Measurements from ENCODE around the gene NEURL4.
"Not testable (repeated sequence)": the region's sequence is repeated elsewhere in the genome, so short reads cannot be mapped to it uniquely, and the experiment has no call there.

The NEURL4 gene

DNA sequence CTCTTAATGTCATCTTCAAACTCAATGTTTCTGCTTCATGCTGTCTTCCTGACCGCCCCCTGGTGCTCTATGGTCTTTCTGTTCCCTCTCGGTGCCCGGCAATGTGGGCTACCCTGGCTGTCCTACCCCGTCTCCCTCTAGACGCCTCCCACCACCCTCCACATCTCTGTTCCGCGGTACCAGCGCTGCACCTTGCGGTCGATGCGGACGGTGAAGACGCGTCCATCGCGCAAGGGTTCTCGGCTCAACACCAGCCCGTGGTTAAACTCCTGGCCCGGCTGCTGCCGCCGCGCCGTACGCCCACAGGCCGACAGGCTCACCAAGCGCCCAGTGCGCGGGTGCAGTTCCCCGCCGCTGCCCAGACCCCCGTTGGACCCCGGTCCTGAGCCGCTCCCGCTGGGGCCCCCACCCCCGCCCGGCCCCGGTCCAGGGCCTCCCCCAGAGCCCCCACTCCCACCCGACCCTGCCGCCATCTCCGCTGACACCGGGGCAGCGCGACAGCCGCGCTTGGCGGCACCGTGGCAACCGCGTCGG is at the start of gene NEURL4:
Gene NEURL4 (minus strand): TSS at position 496 of the 534 bp plus-strand sequence. CDS start 23 bp downstream, at position 473.
- DNase-seq (ENCODE audit: low spot score): peak; percentile 19

DNA sequence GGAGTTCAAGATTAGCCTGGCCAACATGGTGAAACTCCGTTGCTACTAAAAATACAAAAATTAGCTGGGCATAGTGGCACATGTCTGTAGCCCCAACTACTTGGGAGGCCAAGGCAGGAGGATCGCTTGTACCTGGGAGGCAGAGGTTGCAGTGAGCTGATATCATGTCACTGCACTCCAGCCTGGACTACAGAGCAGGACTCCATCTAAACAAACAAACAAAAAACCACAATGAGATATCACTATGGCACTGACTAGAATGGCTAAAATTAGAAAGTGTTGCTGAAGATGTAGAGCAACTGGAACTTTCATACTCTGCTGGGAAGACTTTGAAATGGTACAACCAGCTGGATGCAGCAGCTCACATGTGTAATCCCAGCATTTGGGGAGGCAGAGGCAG is 45.2 kb upstream of the NEURL4 start:
- DNase-seq (ENCODE audit: low spot score): no peak

DNA sequence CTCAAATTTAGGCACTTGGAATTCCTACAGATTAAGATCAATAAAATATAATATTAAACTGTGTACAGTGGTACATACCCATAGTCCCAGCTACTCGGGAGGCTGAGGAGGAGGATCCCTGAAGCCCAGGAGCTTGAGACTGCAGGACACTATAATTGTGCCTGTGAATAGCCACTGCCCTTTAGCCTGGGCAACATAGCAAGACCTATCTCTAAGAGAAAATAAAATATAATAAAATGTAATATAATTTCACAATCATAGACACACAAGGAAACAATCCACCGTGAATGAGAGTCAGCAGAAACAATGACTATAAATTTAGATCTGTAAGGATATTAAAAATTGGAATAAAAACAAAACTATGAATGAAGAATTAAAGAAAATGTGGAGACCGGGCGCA is 41.7 kb upstream of the NEURL4 start:
- DNase-seq (ENCODE audit: low spot score): no peak

DNA sequence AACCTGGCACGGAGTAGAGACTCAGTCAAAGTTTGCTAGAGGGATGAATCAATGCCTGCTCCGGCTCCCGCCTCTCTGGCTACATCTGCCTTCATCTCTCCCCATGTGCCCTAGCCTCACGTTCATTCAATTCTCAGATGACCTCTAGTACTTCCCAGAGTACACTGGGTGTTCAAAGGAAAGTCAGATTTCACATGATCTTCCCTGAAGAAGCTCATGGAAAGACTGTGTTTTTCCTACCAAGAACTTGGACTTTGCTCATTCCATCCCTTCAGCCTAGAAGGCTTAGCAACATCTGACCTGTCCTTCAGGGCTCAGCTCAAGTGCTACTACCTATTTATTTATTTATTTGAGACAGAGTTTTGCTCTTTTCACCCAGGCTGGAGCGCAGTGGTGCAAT is 40.7 kb upstream of the NEURL4 start:
- no peak for DNase-seq (ENCODE audit: low spot score)

DNA sequence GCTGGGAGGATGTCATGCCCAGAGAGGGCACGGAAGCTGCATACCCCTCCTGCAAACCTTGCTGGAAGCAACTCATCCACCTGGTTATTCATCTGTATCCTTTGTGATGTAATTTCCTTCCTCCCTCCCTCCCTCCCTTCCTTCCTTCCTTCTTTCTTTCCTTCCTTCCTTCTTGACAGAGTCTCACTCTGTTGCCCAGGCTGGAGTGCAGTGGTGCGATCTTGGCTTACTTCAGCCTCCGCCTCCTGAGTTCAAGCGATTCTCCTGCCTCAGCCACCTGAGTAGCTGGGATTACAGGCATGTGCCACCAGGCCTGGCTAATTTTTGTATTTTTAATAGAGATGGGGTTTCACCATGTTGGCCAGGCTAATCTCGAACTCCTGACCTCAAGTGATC is 39.5 kb upstream of the NEURL4 start:
- DNase-seq (ENCODE audit: low spot score): not testable (repeated sequence)

DNA sequence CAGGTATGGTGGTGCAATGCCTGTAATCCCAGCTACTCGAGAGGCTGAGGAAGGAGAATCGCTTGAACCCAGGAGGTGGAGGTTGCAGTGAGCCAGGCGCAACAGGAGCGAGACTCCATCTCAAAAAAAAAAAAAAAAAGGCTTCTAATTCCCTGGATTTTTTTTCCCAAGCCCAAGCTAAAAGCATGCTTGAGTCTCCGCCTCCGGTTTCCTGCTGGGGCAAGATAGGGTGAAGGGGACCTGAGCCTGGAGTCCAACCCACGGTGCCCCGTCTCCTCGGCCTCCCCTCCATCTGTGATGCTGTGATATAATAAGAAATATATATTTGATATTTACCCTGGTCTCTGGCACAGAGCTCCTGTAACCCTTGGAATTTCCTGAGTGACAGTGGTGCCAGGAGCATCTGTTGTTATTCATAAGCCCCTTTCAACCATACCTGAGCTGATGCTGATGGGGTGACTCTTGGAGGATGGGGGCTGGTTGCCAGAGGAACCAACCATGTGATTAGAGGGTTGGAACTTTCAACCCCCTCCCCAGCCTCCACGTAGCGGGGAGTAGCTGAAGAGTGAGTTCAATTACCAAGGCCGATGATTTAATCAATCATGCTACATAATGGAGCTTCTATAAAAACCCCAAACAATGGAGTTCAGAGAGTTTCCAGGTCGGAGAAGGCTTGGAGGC is 38.9 kb upstream of the NEURL4 start:
- no peak for DNase-seq (ENCODE audit: low spot score)

DNA sequence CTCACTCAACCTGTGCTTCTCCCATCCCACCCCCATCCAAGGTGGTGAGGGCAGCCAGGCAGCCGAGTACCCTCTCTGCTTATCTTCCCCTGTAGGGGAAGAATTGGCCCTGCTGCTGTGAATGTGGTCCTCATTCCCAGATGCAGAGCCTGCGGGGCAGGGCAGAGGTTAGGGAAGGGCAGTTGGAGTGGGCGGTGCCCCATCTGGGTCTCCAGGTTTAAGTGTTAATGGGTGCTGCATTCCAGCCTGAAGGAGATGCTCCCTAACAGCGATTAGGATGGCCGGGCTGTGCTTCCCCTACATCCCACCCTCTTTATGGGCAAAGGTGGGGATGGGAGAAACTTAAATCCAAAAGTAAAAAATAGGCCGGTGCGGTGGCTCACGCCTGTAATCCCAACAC is 37.9 kb upstream of the NEURL4 start:
- no peak for DNase-seq (ENCODE audit: low spot score)

DNA sequence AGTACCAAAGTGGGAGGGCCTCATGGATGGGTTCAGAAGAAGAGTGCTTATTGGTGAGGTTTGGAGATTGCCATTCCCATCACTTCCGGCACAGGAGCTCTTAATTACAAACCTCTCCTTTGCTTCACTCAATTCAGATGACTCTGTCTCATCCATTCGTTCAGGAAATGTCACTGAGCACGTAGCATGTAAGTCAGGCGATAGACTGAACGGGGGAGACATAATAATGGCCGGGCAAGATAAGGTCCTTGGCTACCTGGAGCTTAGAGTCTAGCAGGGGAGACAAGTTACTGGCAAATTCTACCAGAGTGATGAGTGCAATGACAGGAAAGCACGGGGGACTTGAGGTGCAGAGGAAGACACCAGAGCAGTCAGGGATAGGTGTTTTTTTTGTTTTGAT is 36.8 kb upstream of the NEURL4 start:
- not testable (repeated sequence) for DNase-seq (ENCODE audit: low spot score)

DNA sequence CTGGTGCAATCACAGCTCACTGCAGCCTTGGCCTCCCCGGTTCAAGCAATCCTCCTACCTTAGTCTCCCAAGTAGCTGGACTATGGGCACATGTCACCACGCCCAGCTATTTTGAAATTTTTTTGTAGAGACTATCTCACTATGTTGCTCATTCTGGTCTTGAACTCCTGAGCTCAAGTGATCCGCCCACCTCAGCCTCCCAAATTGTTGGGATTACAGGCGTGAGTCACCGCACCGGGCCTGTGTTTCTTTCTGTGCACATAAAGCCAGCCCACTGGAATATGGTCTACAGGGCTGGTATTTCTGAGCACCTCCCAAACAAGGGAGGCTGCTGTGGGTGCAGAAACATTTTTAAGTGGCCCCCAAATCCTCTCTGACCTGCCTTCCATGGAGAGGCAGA is 34.2 kb upstream of the NEURL4 start:
- no peak for DNase-seq (ENCODE audit: low spot score)

DNA sequence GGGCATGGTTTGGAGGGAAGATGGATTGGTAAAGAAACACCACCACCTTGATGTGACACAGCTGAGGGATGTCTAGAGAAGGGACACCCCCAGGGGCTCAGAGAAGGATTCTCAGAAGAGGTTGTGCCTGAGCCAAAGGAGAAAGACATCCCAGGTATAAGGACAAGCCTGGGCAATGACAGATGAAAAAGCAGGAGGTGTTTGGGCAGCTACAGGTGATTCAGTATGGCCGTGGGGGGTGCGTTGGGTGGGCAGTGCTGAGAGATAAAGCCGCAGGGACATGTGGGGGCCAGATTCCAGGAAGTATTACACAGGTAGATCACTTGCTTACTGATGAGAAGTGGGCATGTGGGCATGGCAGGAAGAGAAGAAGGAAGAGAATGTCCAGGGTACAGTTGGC is 32.8 kb upstream of the NEURL4 start:
- DNase-seq (ENCODE audit: low spot score): no peak

DNA sequence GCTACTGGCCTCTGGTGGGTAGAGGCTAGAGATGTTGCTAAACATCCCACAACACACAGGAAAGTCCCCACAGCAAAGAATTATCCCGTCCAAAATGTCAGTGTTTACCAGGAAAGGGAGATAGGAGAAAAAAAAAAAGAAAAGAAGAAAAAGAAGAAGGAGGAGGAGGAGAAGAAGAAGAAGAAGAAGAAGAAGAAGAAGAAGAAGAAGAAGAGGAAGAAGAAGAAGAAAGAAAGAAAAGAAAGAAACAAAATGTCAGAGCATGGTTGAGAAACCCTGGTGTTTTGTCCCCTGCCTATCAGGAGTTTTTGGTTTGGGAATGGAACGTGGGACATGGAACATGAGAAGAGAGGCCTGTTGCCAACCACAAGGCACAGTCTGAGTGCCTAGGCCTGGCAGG is 28.2 kb upstream of the NEURL4 start:
- no peak for DNase-seq (ENCODE audit: low spot score)

DNA sequence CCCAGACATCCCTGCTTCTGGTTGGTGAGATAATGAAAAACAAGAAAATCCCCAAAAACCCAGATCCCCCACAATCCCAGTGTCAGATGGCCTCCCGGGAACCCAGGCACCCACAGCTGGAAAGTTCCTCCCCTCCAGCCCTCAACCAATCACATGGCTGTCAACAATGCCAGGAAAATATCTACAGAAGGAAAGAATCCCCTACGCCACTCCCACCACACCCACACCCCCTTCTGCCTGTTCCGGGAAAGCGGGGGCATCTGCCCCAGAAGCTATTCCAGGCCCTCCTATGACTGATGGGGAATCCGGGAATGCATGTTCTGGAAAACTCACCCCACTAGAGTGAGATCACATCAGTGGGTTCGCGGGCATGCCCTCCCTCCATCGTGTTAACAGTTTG is 27.6 kb upstream of the NEURL4 start:
- no peak for DNase-seq (ENCODE audit: low spot score)

DNA sequence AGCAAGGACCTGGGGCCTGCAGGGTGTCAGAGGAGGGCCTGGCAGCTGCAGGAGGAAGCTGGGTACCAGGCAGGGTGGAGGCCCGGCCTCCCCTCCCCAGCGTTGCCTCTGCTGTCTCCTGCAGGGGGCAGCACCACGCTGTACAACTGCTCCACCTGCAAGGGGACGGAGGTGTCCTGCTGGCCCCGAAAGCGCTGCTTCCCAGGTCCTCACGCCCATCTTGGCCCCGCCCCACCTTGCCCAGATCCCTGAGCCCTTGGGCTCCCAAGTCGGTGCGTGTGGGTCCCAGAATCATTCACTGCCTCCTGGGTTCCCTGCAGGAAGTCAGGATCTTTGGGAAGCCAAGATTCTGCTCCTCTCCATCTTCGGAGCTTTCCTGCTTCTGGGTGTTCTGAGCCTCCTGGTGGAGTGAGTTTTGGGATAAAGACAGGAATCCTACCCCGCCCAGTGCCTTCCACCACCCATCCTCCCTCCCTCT is 27.0 kb upstream of the NEURL4 start:
- peak; percentile 77 for DNase-seq (ENCODE audit: low spot score)

DNA sequence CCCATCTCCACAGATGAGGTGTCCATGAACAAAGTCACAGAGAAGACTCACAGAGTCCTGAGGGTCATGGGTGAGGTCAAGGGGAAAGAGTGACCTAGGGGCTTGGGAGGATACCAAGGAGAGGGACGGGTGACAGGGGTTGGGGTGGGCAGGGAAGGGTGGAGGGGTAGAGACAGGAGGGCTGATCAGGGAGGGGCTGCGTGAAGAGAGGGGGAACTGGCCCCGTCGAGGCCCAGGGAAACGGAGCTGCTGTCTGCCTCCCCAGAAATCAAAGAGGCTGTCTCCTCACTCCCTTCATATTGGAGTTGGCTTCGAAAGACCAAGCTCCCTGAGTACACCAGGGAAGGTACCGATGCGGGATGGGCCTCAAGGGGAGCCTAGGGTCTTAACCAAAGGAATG is 26.4 kb upstream of the NEURL4 start:
- no peak for DNase-seq (ENCODE audit: low spot score)

DNA sequence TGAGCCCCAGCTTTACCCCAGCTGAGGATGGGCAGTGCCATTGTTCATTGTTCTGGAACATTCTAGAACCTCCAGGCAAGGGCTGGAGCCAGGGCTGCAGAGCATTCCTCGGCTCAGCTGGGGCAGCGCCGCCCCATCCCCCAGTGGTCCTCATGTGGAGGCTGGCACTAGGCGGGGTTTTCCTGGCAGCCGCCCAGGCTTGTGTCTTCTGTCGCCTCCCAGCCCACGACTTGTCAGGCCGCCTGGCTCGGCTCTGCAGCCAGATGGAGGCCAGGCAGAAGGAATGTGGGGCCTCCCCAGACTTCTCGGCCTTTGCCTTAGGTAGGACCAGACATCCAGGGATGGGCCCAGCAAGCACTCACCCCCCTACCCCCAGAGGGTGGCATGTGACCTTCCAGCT is 25.9 kb upstream of the NEURL4 start, which contains the start of gene TMEM95:
Gene TMEM95 (plus strand): TSS at position 104 of the 400 bp plus-strand sequence. CDS start 49 bp downstream, at position 153.
- no peak for DNase-seq (ENCODE audit: low spot score)

DNA sequence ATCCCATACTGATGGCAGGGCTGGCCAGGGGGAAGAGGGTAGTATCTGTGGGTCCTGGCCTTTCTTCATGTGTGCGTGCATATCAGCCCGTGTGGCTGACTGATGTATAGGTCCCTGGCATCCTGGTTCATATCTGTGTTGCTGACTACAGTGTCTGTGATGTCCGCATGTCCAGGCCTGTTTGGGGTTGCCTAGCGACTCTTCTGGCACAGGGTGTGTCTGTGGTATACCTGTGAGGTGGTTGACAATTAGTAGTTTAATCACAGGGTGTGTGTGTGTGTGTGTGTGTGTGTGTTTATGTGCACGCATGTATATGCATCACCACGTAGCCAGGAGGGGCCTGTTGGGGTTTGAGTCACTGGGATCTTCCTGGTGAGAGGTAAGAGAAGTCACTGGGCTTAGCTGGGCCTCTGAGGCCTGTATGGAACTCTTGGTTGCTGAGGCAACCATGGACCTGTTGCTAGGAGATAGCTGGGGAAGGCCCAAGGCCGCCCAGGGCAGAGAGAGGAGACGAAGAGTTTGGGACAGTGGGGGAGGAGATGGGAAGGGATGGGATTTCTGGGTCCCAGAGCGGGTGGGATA is 25.2 kb upstream of the NEURL4 start:
- DNase-seq (ENCODE audit: low spot score): no peak

DNA sequence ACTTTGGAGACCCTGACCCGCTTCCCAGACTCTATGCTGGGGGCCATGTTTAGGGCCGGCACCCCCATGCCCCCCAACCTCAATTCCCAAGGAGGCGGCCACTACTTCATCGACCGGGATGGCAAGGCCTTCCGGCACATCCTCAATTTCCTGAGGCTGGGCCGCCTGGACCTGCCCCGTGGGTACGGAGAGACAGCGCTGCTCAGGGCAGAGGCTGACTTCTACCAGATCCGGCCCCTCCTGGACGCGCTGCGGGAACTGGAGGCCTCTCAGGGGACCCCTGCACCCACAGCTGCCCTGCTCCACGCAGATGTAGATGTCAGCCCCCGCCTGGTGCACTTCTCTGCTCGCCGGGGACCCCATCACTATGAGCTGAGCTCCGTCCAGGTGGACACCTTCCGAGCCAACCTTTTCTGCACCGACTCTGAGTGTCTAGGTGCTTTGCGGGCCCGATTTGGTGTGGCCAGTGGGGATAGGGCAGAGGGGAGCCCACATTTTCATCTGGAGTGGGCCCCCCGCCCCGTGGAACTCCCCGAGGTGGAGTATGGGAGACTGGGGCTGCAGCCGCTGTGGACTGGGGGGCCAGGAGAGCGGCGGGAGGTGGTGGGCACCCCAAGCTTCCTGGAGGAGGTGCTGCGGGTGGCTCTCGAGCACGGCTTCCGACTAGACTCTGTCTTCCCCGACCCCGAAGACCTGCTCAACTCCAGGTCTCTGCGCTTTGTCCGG is 23.9 kb upstream of the NEURL4 start:
- DNase-seq (ENCODE audit: low spot score): no peak

DNA sequence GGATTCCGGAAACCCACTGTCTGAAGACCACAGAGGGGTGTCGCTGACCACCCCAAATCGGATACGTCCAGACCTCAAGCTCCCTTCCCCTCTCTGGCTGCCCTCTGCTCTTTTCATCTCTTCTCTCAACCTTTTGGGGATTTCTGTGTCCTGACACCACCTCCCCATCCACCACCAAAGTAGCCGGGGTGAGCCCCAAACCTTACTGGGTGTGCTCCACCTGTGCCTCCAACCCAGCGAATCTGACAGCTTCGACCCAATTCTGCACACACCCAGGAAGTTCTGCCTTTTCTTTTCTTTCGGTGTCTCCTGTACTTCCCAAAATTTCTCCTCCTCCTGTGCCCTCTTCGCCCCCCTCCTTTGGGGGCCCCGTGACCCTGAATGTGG is 23.4 kb upstream of the NEURL4 start:
- no peak for DNase-seq (ENCODE audit: low spot score)

DNA sequence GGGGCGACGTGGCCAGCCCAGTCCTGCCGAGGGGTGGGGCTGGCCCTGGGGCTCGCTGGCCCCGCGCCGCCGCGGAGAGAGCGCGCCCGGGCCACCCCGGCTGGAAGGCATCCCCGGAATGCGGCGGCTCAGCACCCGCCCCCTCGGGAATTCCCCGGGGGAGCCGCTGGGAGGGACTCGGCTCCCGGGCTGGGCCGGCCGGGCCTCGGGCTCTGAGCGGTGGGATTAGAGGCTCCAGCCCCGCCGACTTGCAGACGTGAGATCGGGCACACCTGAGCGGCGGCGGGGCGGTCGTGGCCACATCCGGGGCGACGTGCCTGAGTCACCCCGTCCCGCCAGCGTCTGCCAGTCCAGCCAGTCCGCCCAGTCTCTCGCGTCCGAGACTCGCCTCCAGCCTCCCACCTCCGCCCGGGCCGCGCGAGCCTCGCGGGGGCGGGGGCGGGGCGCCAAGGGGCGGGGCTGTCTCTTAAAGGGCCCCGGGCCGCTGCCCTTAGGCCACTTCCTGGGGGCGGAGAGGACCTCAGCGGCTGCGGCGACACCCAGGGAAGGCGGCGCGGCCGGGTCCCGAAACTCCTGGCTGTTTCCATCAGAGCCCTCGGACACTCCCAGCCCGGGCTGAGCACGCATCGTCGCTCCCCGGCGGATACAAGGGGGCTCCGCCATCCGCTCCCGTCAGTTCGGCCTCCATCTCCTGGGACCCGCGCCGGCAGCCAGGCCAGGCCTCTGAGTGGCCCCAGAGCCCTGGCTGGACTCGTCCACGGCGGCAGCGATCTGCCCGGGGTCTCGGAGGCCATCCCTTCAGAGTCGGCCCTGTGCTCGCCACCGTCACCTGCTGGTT is 22.7 kb upstream of the NEURL4 start, which contains the start of gene KCTD11:
Gene KCTD11 (plus strand): TSS at position 498 of the 838 bp plus-strand sequence.
- peak; percentile 94 for DNase-seq (ENCODE audit: low spot score)

DNA sequence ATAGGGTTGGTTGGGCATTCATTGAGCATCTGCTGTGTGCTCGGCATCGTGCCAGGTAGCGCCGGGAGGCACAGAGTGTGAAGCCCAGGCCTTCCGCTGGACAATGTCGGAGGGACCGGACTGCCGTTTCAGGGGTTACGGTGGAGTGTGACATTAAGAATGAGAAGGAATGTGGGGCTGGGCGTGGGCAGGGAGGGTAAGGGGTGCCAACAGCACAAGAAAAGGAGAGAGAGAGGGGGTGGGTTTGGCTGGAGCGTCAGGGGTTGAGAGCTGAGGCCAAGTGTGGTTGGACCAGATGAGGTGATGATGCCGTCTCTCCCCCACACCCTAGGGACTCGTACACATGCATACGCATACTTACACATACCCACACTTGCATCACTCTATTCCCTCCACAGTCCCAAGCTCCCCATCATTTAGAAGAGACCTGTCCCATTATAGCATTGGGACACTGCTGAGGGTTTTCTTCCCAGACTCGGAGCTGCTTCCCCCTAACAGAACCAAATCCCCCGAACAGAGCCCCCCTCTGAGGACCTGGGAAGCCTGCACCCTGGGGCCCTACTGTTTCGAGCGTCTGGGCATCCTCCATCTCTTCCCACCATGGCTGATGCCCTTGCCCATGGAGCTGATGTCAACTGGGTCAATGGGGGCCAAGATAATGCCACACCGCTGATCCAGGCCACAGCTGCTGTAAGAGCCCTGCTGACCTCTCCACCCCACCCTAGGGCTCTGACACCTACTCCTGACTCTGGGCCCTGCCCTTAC is 19.5 kb upstream of the NEURL4 start:
- DNase-seq (ENCODE audit: low spot score): no peak
